Thyroid gland (tissue), 4 donors: Measurements from ENCODE around the gene HNRNPR.

Experiments
- CTCF ChIP-seq, 6 experiments: fragments of 200-600 bp in 3 of 6; fragments of 450-650 bp in 3 of 6; sonication (generic) in 3 of 6; IDR thresholded peaks; one replicate each; pipeline ENCODE4 v1.5.1; 2016 to 2019; ENCODE audit warnings: antibody characterized with exemption in 6 of 6, mild to moderate bottlenecking in 2 of 6, inconsistent platforms in 1 of 6, moderate library complexity in 1 of 6
- POLR2A ChIP-seq, 2 donors: fragments of 450-650 bp; IDR thresholded peaks; one replicate each; pipeline ENCODE4 v1.6.1; 2017; ENCODE audit warnings: antibody characterized with exemption in 2 of 2, mild to moderate bottlenecking in 2 of 2, moderate library complexity in 1 of 2

- TF ChIP-seq CTCF (IDR thresholded peaks at IDR 0.05) (no peak), POLR2A (IDR thresholded peaks at IDR 0.05) (no peak)
Measured at GRCh38 chr1:23290836-23291565, 53.1 kb downstream of the HNRNPR start.
